Natural killer cell treated with Interleukin-12 subunit alpha and Interleukin-12 subunit beta and Interleukin-15 and Interleukin-18, amount 100 ng/mL, for 72 hours (primary cell): ENCODE measurements around the gene NCAM1. TPM values are rescaled to one million over a fixed set of nuclear protein-coding genes. Genes with fewer than 3 reads are reported as not detected.

Source experiments
- ATAC-seq, 2 donors: fragments of 150-1000 bp; cut with Tn5 transposase in 1 of 2; sonication (Bioruptor Pico), chemical (Tn5 transposase) in 1 of 2; 2 replicates each; pipeline ENCODE4 v1.10.0; 2021
- DNase-seq: peaks from one replicate; pipeline ENCODE4 v3.0.0; 2022; ENCODE audit warnings: low spot score
- H3K27ac Mint-ChIP-seq, 2 donors: 1 replicate in 1 of 2; 2 replicates in 1 of 2; pipeline ENCODE4 v1.8.0; 2022; ENCODE audit warnings: mixed read lengths in 2 of 2, mild to moderate bottlenecking in 1 of 2, moderate library complexity in 1 of 2
- H3K27me3 Mint-ChIP-seq, 2 donors: 1 replicate in 1 of 2; 2 replicates in 1 of 2; pipeline ENCODE4 v1.8.0; 2022; ENCODE audit warnings: mixed read lengths in 2 of 2
- H3K36me3 Mint-ChIP-seq: one replicate; pipeline ENCODE4 v1.8.0; 2022; ENCODE audit warnings: mixed read lengths
- H3K4me1 Mint-ChIP-seq, 2 donors: 1 replicate in 1 of 2; 2 replicates in 1 of 2; pipeline ENCODE4 v1.8.0; 2022; ENCODE audit warnings: low read depth in 2 of 2, mixed read lengths in 2 of 2, mild to moderate bottlenecking in 1 of 2
- H3K4me3 Mint-ChIP-seq: one replicate; pipeline ENCODE4 v1.8.0; 2022; ENCODE audit warnings: mixed read lengths
- H3K9me3 Mint-ChIP-seq: 2 replicates; pipeline ENCODE4 v1.8.0; 2022; ENCODE audit warnings: mixed read lengths
- total RNA-seq, 2 donors: library from RNA; stranded (reverse); gene quantifications; one replicate each; pipeline ENCODE4 v1.2.3, GENCODE V29; 2022

The NCAM1 gene
- total RNA-seq, 2 donors from 2014 or later, result 54.2 to 65.7 TPM

GRCh38 chr11:113240790-113241635, 279.8 kb downstream of the NCAM1 start:
- peaks cover 6% of the 10 kb centered on the region for H3K36me3 Mint-ChIP-seq
- peak overlapping the region in 1 of 2 donors; percentile 53 for H3K27ac Mint-ChIP-seq
- peaks cover 11 to 15% of the 10 kb centered on the region in 2 donors for H3K4me1 Mint-ChIP-seq
- ATAC-seq, result no peak
- H3K9me3 Mint-ChIP-seq, result no peaks in the 10 kb centered on the region
- no peak overlapping the region for H3K4me3 Mint-ChIP-seq
- DNase-seq, result no peak
- no peaks in the 10 kb centered on the region for H3K27me3 Mint-ChIP-seq

GRCh38 chr11:113241636-113242054, 280.4 kb downstream of the NCAM1 start:
- H3K36me3 Mint-ChIP-seq, result peaks cover 8% of the 10 kb centered on the region
- H3K4me1 Mint-ChIP-seq, result peaks cover 15% of the 10 kb centered on the region in 2 donors
- peak overlapping the region in 1 of 2 donors; percentile 53 for H3K27ac Mint-ChIP-seq
- no peak for ATAC-seq
- no peak for DNase-seq
- H3K9me3 Mint-ChIP-seq, result no peaks in the 10 kb centered on the region
- H3K27me3 Mint-ChIP-seq, result no peaks in the 10 kb centered on the region
- H3K4me3 Mint-ChIP-seq, result no peak overlapping the region

- H3K4me3 Mint-ChIP-seq, result no peak overlapping the region
- ATAC-seq (no peak), DNase-seq (no peak)
- peaks cover 9% of the 10 kb centered on the region for H3K36me3 Mint-ChIP-seq
- H3K27me3 Mint-ChIP-seq, result no peaks in the 10 kb centered on the region
- peak overlapping the region in 1 of 2 donors; percentile 53 for H3K27ac Mint-ChIP-seq
- peaks cover 15% of the 10 kb centered on the region in 2 donors for H3K4me1 Mint-ChIP-seq
- H3K9me3 Mint-ChIP-seq, result no peaks in the 10 kb centered on the region
Observed at GRCh38 chr11:113242060-113242459, 280.8 kb downstream of the NCAM1 start.

- DNase-seq, result no peak
- Mint-ChIP-seq H3K36me3 (peaks cover 9% of the 10 kb centered on the region), H3K27me3 (no peaks in the 10 kb centered on the region), H3K4me3 (peak overlapping the region; percentile 52), H3K4me1 (peaks cover 15% of the 10 kb centered on the region in 2 donors), H3K9me3 (no peaks in the 10 kb centered on the region), H3K27ac (peak overlapping the region; percentile 4 to 40)
- ATAC-seq, result peak; percentile 76 to 89
Observed at GRCh38 chr11:113242767-113243397, 281.7 kb downstream of the NCAM1 start.

GRCh38 chr11:113243696-113244095, 282.5 kb downstream of the NCAM1 start:
- Mint-ChIP-seq H3K36me3 (peaks cover 9% of the 10 kb centered on the region), H3K27ac (no peak overlapping the region), H3K4me1 (peaks cover 15% of the 10 kb centered on the region in 2 donors), H3K9me3 (no peaks in the 10 kb centered on the region), H3K4me3 (peak overlapping the region; percentile 52), H3K27me3 (no peaks in the 10 kb centered on the region)
- ATAC-seq (no peak), DNase-seq (no peak)

- DNase-seq (no peak), ATAC-seq (no peak)
- Mint-ChIP-seq H3K27ac (no peak overlapping the region), H3K36me3 (peaks cover 9% of the 10 kb centered on the region), H3K9me3 (no peaks in the 10 kb centered on the region), H3K27me3 (no peaks in the 10 kb centered on the region), H3K4me3 (no peak overlapping the region), H3K4me1 (peaks cover 18 to 20% of the 10 kb centered on the region in 2 donors)
Observed at GRCh38 chr11:113245216-113245615, 284.0 kb downstream of the NCAM1 start.

GRCh38 chr11:113247221-113247620, 286.0 kb downstream of the NCAM1 start:
- no peak overlapping the region for H3K4me3 Mint-ChIP-seq
- DNase-seq, result no peak
- no peaks in the 10 kb centered on the region for H3K27me3 Mint-ChIP-seq
- H3K9me3 Mint-ChIP-seq, result no peaks in the 10 kb centered on the region
- H3K36me3 Mint-ChIP-seq, result peaks cover 9% of the 10 kb centered on the region
- H3K27ac Mint-ChIP-seq, result no peak overlapping the region
- no peak for ATAC-seq
- peaks cover 16 to 18% of the 10 kb centered on the region in 2 donors for H3K4me1 Mint-ChIP-seq

GRCh38 chr11:113247966-113248365, 286.7 kb downstream of the NCAM1 start:
- Mint-ChIP-seq H3K9me3 (no peaks in the 10 kb centered on the region), H3K27ac (no peak overlapping the region), H3K36me3 (peaks cover 9% of the 10 kb centered on the region), H3K4me1 (peaks cover 9 to 12% of the 10 kb centered on the region in 2 donors), H3K27me3 (no peaks in the 10 kb centered on the region), H3K4me3 (no peak overlapping the region)
- ATAC-seq (no peak), DNase-seq (no peak)

- Mint-ChIP-seq H3K4me1 (peaks cover 5 to 7% of the 10 kb centered on the region in 2 donors), H3K9me3 (no peaks in the 10 kb centered on the region), H3K4me3 (no peak overlapping the region), H3K36me3 (peaks cover 9% of the 10 kb centered on the region), H3K27ac (no peak overlapping the region), H3K27me3 (no peaks in the 10 kb centered on the region)
- no peak for DNase-seq
- ATAC-seq, result peak in 1 of 2 donors; percentile 51
Observed at GRCh38 chr11:113248702-113249490, 287.7 kb downstream of the NCAM1 start.

GRCh38 chr11:113249491-113249763, 288.2 kb downstream of the NCAM1 start:
- Mint-ChIP-seq H3K36me3 (peaks cover 9% of the 10 kb centered on the region), H3K27me3 (no peaks in the 10 kb centered on the region), H3K9me3 (no peaks in the 10 kb centered on the region), H3K27ac (no peak overlapping the region), H3K4me3 (no peak overlapping the region), H3K4me1 (peaks cover 5 to 7% of the 10 kb centered on the region in 2 donors)
- DNase-seq, result no peak
- no peak for ATAC-seq

- ATAC-seq (no peak), DNase-seq (no peak)
- no peaks in the 10 kb centered on the region for H3K27me3 Mint-ChIP-seq
- H3K36me3 Mint-ChIP-seq, result peaks cover 9% of the 10 kb centered on the region
- peaks cover 5 to 7% of the 10 kb centered on the region in 2 donors for H3K4me1 Mint-ChIP-seq
- H3K9me3 Mint-ChIP-seq, result no peaks in the 10 kb centered on the region
- H3K4me3 Mint-ChIP-seq, result no peak overlapping the region
- no peak overlapping the region for H3K27ac Mint-ChIP-seq
Observed at GRCh38 chr11:113249786-113250185, 288.6 kb downstream of the NCAM1 start.

- no peak overlapping the region for H3K27ac Mint-ChIP-seq
- DNase-seq (no peak), ATAC-seq (no peak)
- H3K36me3 Mint-ChIP-seq, result peaks cover 4% of the 10 kb centered on the region
- H3K4me1 Mint-ChIP-seq, result peaks cover 4 to 5% of the 10 kb centered on the region in 2 donors
- H3K4me3 Mint-ChIP-seq, result no peak overlapping the region
- H3K27me3 Mint-ChIP-seq, result no peaks in the 10 kb centered on the region
- no peaks in the 10 kb centered on the region for H3K9me3 Mint-ChIP-seq
Observed at GRCh38 chr11:113251281-113251680, 290.1 kb downstream of the NCAM1 start.

- H3K27ac Mint-ChIP-seq, result no peak overlapping the region
- no peak overlapping the region for H3K4me3 Mint-ChIP-seq
- no peaks in the 10 kb centered on the region for H3K36me3 Mint-ChIP-seq
Observed at GRCh38 chr11:113253406-113253805, 292.2 kb downstream of the NCAM1 start.

GRCh38 chr11:113255096-113255495, 293.9 kb downstream of the NCAM1 start:
- DNase-seq (no peak), ATAC-seq (no peak)
- no peaks in the 10 kb centered on the region for H3K4me1 Mint-ChIP-seq
- no peak overlapping the region for H3K27ac Mint-ChIP-seq
- no peaks in the 10 kb centered on the region for H3K9me3 Mint-ChIP-seq
- H3K27me3 Mint-ChIP-seq, result no peaks in the 10 kb centered on the region
- H3K4me3 Mint-ChIP-seq, result no peak overlapping the region
- H3K36me3 Mint-ChIP-seq, result no peaks in the 10 kb centered on the region

More at GRCh38 chr11:113253406-113253805, 292.2 kb downstream of the NCAM1 start:
- DNase-seq, result no peak
- Mint-ChIP-seq H3K9me3 (no peaks in the 10 kb centered on the region), H3K27me3 (no peaks in the 10 kb centered on the region), H3K4me1 (peaks cover 3 to 5% of the 10 kb centered on the region in 2 donors)
- no peak for ATAC-seq
